Measurements from ENCODE around the gene FAM107B. TPM values are rescaled to one million over a fixed set of nuclear protein-coding genes. Genes with fewer than 3 reads are reported as not detected.

FAM107B gene
- total RNA-seq, 6 donors from 2014 or later = 44.0 to 136 (median 77.0) TPM

DNA sequence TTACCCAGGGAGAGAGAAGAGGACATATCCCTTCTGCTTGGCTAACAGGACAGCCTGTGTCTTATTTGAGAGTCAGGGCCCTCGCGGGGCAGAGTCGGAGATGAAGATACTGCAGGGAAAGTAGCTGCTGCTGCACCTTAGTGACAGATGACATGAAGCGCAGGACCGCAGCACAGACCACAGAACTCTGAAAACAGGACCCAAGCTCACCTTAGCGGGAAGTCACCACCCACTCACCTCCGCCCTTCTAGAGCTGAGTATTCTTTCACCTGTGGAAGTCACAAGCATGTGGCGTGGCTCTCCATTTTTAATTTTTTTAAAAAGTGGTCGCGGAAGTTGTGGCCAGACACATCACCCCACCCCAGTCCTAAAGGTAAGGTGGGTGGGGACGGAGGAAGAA is 191.4 kb downstream of the FAM107B start:
- Histone ChIP-seq H3K4me1 (peaks cover 23 to 41% (median 27%) of the 10 kb centered on the region in 4 donors), H3K36me3 (no peaks in the 10 kb centered on the region), H3K4me3 (no peak overlapping the region), H3K9me3 (no peaks in the 10 kb centered on the region), H3K27ac (peak overlapping the region in 2 of 4 donors; percentile 13 to 14), H3K27me3 (no peaks in the 10 kb centered on the region)
- 90 to 94% methylated on average over 11 of the region's 11 CpGs for WGBS, 2 donors
- peak in 1 of 2 donors; percentile 37 for ATAC-seq (ENCODE audit: low FRiP score in 2 of 2)
- no peak for TF ChIP-seq POLR2AphosphoS5 (IDR thresholded peaks at IDR 0.05)
- no peak for TF ChIP-seq POLR2A (IDR thresholded peaks at IDR 0.05)
- no peak for TF ChIP-seq EP300 (IDR thresholded peaks at IDR 0.05)
- TF ChIP-seq, protein P1, sequence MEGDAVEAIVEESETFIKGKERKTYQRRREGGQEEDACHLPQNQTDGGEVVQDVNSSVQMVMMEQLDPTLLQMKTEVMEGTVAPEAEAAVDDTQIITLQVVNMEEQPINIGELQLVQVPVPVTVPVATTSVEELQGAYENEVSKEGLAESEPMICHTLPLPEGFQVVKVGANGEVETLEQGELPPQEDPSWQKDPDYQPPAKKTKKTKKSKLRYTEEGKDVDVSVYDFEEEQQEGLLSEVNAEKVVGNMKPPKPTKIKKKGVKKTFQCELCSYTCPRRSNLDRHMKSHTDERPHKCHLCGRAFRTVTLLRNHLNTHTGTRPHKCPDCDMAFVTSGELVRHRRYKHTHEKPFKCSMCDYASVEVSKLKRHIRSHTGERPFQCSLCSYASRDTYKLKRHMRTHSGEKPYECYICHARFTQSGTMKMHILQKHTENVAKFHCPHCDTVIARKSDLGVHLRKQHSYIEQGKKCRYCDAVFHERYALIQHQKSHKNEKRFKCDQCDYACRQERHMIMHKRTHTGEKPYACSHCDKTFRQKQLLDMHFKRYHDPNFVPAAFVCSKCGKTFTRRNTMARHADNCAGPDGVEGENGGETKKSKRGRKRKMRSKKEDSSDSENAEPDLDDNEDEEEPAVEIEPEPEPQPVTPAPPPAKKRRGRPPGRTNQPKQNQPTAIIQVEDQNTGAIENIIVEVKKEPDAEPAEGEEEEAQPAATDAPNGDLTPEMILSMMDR (IDR thresholded peaks at IDR 0.05) = no peak
- no peak for DNase-seq

DNA sequence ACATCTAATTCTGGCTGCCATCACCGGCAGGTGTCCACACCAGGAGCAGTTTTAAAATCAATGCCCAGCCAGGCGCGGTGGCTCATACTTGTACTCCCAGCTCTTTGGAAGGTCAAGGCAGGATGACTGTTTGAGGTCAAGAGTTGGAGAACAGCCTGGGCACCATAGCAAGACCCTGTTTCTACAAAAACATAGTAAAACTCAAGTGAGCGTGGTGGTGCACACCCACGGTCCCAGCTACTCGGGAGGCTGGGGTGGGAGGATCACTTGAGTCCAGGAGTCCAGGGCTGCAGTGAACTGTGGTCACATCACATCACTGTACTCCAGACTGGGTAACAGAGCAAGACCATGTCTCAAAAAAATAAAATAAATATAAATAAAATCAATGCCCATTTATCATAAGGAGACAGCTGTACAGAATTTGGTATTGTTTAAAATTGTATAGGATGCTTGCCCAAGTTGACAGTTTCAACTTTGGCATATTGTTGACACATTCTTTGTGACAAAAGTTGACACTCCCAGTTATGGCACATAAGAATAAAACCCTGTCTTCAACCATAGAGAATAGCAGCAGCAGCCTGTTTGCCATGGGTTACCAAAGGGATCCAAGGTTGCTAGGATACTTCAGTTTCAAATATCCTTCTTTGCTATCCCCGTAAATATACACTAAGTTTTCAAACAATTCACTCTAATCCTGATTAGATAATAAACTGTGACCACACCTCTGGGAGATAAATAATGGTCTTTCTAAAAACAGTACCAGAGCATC is 193.0 kb downstream of the FAM107B start:
- peaks cover 25 to 37% (median 30%) of the 10 kb centered on the region in 4 donors for H3K4me1 ChIP-seq
- WGBS, 2 donors = 88 to 93% methylated on average over 7 of the region's 7 CpGs
- H3K27ac ChIP-seq = no peak overlapping the region
- no peaks in the 10 kb centered on the region for H3K9me3 ChIP-seq
- no peaks in the 10 kb centered on the region for H3K27me3 ChIP-seq
- ATAC-seq (ENCODE audit: low FRiP score in 2 of 2) = no peak
- no peak for DNase-seq
- H3K4me3 ChIP-seq = no peak overlapping the region
- no peak for TF ChIP-seq POLR2AphosphoS5 (IDR thresholded peaks at IDR 0.05)
- no peak for TF ChIP-seq EP300 (IDR thresholded peaks at IDR 0.05)
- TF ChIP-seq, protein P1 (IDR thresholded peaks at IDR 0.05) = no peak
- TF ChIP-seq POLR2A (IDR thresholded peaks at IDR 0.05) = no peak
- no peaks in the 10 kb centered on the region for H3K36me3 ChIP-seq

DNA sequence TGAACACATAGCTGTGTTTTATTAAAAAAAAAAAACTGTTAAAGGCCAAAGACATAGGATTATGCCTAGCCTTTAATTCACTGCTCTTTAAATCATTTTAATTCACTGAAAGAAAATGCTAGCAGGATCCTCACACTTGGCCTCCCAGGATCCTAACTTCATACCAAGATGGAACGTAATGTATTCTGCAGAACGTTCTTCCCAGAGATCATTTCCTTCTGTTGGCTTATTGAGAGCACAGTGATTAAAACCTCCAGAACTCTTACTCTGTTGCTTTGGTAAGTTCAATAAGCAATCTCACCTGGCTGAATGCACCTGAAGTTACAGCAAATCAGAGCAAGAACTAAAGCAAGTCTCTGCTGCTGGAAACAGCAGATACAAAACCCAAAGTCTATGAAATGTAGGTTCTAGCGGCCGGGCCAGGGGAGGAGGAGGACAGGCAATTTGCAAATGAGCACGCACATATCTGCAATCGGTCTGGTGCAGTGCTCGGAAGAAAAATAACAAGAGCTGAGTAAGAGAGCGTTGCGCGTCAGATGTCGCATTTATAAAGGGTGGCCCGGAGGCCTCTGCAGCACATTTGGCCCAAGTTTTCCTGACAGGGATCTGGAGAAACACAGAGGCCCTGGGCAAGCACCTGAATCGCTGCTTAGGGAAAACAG is 193.9 kb downstream of the FAM107B start:
- H3K27ac ChIP-seq = peak overlapping the region in 2 of 4 donors; percentile 69 to 83
- H3K9me3 ChIP-seq = no peaks in the 10 kb centered on the region
- WGBS, 2 donors = 89 to 94% methylated on average over 13 of the region's 13 CpGs
- ATAC-seq (ENCODE audit: low FRiP score in 2 of 2) (no peak), DNase-seq (no peak)
- H3K27me3 ChIP-seq = no peaks in the 10 kb centered on the region
- H3K36me3 ChIP-seq = no peaks in the 10 kb centered on the region
- peaks cover 25 to 35% (median 30%) of the 10 kb centered on the region in 4 donors for H3K4me1 ChIP-seq
- no peak overlapping the region for H3K4me3 ChIP-seq
- TF ChIP-seq POLR2AphosphoS5 (IDR thresholded peaks at IDR 0.05) (no peak), POLR2A (IDR thresholded peaks at IDR 0.05) (no peak), EP300 (IDR thresholded peaks at IDR 0.05) (no peak)
- TF ChIP-seq, protein P1 (IDR thresholded peaks at IDR 0.05) = no peak

DNA sequence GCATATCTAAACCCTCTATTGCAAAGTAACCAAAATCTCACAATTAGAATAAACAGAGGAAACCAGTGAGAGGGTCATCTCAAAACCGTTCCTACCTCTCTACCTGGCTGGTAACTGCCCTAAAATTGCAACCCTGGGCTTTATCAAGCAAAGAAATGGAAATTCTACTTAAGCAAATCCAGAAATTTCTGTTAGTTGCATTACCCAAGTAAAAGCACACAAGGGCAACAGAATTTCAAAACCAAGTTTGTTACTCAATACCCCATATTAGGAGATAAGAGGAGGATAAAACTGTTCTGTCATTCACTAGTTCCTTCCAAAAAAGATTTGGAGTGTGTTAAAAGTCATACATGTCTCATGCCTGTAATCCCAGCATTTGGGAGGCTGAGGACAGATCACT is 195.3 kb downstream of the FAM107B start:
- no peaks in the 10 kb centered on the region for H3K27me3 ChIP-seq
- no peak overlapping the region for H3K4me3 ChIP-seq
- H3K9me3 ChIP-seq = no peaks in the 10 kb centered on the region
- H3K4me1 ChIP-seq = peaks cover 24 to 31% (median 26%) of the 10 kb centered on the region in 4 donors
- H3K36me3 ChIP-seq = no peaks in the 10 kb centered on the region
- WGBS, 2 donors = 52 to 60% methylated on average over 1 of the region's 1 CpG
- H3K27ac ChIP-seq = peak overlapping the region; percentile 49 to 83 (median 70)
- ATAC-seq (ENCODE audit: low FRiP score in 2 of 2) (peak in 1 of 2 donors; percentile 61), DNase-seq (no peak)
- TF ChIP-seq EP300 (IDR thresholded peaks at IDR 0.05) = peak in 1 of 4 donors; percentile 35
- no peak for TF ChIP-seq POLR2A (IDR thresholded peaks at IDR 0.05)
